H9 (cell line): Measurements from ENCODE around the gene ZNF593. TPM values are rescaled to one million over a fixed set of nuclear protein-coding genes. Genes with fewer than 3 reads are reported as not detected.

Experiments
- DNase-seq: peaks from one replicate; pipeline ENCODE4 v3.0.0-alpha.2; 2017
- H2AFZ ChIP-seq: one replicate; pipeline ENCODE4 v1.6.1; 2013; ENCODE audit warnings: mild to moderate bottlenecking, low read length, control low read depth, moderate library complexity
- H2AK5ac ChIP-seq: 2 replicates; pipeline ENCODE4 v1.6.1; 2013; ENCODE audit warnings: low read length, control low read depth, mixed read lengths; ENCODE audit not compliant: insufficient read length
- H2BK120ac ChIP-seq: one replicate; pipeline ENCODE4 v1.6.1; 2013; ENCODE audit warnings: low read depth, mild to moderate bottlenecking, low read length, control low read depth, inconsistent platforms; ENCODE audit not compliant: poor library complexity, severe bottlenecking
- H2BK12ac ChIP-seq: 2 replicates; pipeline ENCODE4 v1.6.1; 2013; ENCODE audit warnings: low read length, control low read depth, mixed read lengths, low read depth; ENCODE audit not compliant: insufficient read length
- H2BK15ac ChIP-seq: 2 replicates; pipeline ENCODE4 v1.6.1; 2013; ENCODE audit warnings: low read depth, low read length, control low read depth
- H2BK20ac ChIP-seq: one replicate; pipeline ENCODE4 v1.6.1; 2013; ENCODE audit warnings: low read depth, mild to moderate bottlenecking, low read length, control low read depth, inconsistent platforms; ENCODE audit not compliant: poor library complexity, severe bottlenecking
- H2BK5ac ChIP-seq: 2 replicates; pipeline ENCODE4 v1.6.1; 2013; ENCODE audit warnings: low read length, control low read depth, mixed read lengths; ENCODE audit not compliant: insufficient read length
- H3K14ac ChIP-seq: 2 replicates; pipeline ENCODE4 v1.6.1; 2013; ENCODE audit warnings: low read length, control low read depth; ENCODE audit not compliant: insufficient read depth
- H3K18ac ChIP-seq: 2 replicates; pipeline ENCODE4 v1.6.1; 2013; ENCODE audit warnings: low read depth, mild to moderate bottlenecking, mixed read lengths, low read length, control low read depth; ENCODE audit not compliant: insufficient read length
- H3K23ac ChIP-seq: 2 replicates; pipeline ENCODE4 v1.6.1; 2013; ENCODE audit warnings: low read length, control low read depth, mixed read lengths, low read depth; ENCODE audit not compliant: insufficient read length
- H3K23me2 ChIP-seq: 2 replicates; pipeline ENCODE4 v1.6.1; 2013; ENCODE audit warnings: low read depth, mild to moderate bottlenecking, mixed read lengths, low read length, control low read depth; ENCODE audit not compliant: insufficient read length, poor library complexity, severe bottlenecking
- H3K27ac ChIP-seq: 2 replicates; pipeline ENCODE4 v1.5.1; 2013; ENCODE audit warnings: low read length, control low read depth, mixed read lengths, low read depth; ENCODE audit not compliant: insufficient read length
- H3K27me3 ChIP-seq: 2 replicates; pipeline ENCODE4 v1.6.1; 2013; ENCODE audit warnings: low read length, control low read depth, inconsistent platforms; ENCODE audit not compliant: insufficient read depth
- H3K4ac ChIP-seq: 2 replicates; pipeline ENCODE4 v1.6.1; 2013; ENCODE audit warnings: low read depth, mild to moderate bottlenecking, control low read depth, inconsistent platforms, low read length, moderate library complexity
- H3K4me1 ChIP-seq: 2 replicates; pipeline ENCODE4 v1.6.1; 2013; ENCODE audit warnings: low read length, control low read depth, inconsistent platforms; ENCODE audit not compliant: insufficient read depth
- H3K4me2 ChIP-seq: 2 replicates; pipeline ENCODE4 v1.6.1; 2013; ENCODE audit warnings: low read length, control low read depth, mixed read lengths; ENCODE audit not compliant: insufficient read length, insufficient read depth
- H3K56ac ChIP-seq: 2 replicates; pipeline ENCODE4 v1.6.1; 2013; ENCODE audit warnings: low read depth, mild to moderate bottlenecking, mixed read lengths, low read length, control low read depth; ENCODE audit not compliant: insufficient read length
- H3K79me1 ChIP-seq: 2 replicates; pipeline ENCODE4 v1.6.1; 2013; ENCODE audit warnings: low read depth, mild to moderate bottlenecking, moderate library complexity, low read length, control low read depth, inconsistent platforms; ENCODE audit not compliant: insufficient read depth, poor library complexity, severe bottlenecking
- H3K79me2 ChIP-seq: 2 replicates; pipeline ENCODE4 v1.6.1; 2013; ENCODE audit warnings: low read length, control low read depth, inconsistent platforms; ENCODE audit not compliant: insufficient read depth
- H3K9ac ChIP-seq: 2 replicates; pipeline ENCODE4 v1.6.1; 2013; ENCODE audit warnings: low read length, control low read depth, mixed read lengths; ENCODE audit not compliant: insufficient read length; ENCODE audit errors: extremely low read depth
- H3K9me3 ChIP-seq: one replicate; pipeline ENCODE4 v1.6.1; 2013; ENCODE audit warnings: low read depth, low read length, inconsistent platforms; ENCODE audit not compliant: control insufficient read depth
- H3T11ph ChIP-seq: one replicate; pipeline ENCODE4 v1.6.1; 2013; ENCODE audit warnings: mild to moderate bottlenecking, low read length, control low read depth, inconsistent platforms
- H4K20me1 ChIP-seq: one replicate; pipeline ENCODE4 v1.6.1; 2013; ENCODE audit not compliant: control insufficient read depth, insufficient read length, insufficient read depth
- H4K5ac ChIP-seq: 2 replicates; pipeline ENCODE4 v1.6.1; 2013; ENCODE audit warnings: low read depth, mild to moderate bottlenecking, mixed read lengths, low read length, control low read depth; ENCODE audit not compliant: insufficient read length
- H4K8ac ChIP-seq: replicated peaks from 2 replicates; pipeline ENCODE4 v1.6.1; 2013; ENCODE audit warnings: low read length, control low read depth, mixed read lengths, low read depth; ENCODE audit not compliant: insufficient read length
- H4K91ac ChIP-seq: 2 replicates; pipeline ENCODE4 v1.6.1; 2013; ENCODE audit warnings: low read depth, mild to moderate bottlenecking, moderate library complexity, mixed read lengths, low read length, control low read depth; ENCODE audit not compliant: insufficient read length
- H3K27ac Mint-ChIP-seq, 3 experiments: 2 replicates in 2 of 3; 3 replicates in 1 of 3; pipeline ENCODE4 v1.8.0; 2020 to 2021; ENCODE audit warnings: mixed read lengths in 3 of 3, mild to moderate bottlenecking in 1 of 3, moderate library complexity in 1 of 3
- H3K27me3 Mint-ChIP-seq: 2 replicates; pipeline ENCODE4 v1.8.0; 2021; ENCODE audit warnings: low read depth, mild to moderate bottlenecking, moderate library complexity, mixed read lengths
- H3K36me3 Mint-ChIP-seq, 3 experiments: 2 replicates in 2 of 3; 3 replicates in 1 of 3; pipeline ENCODE4 v1.8.0; 2020 to 2021; ENCODE audit warnings: low read depth in 3 of 3, mixed read lengths in 3 of 3; ENCODE audit not compliant: insufficient read depth in 1 of 3
- H3K4me1 Mint-ChIP-seq, 2 experiments: 2 replicates each; pipeline ENCODE4 v1.8.0; 2020; ENCODE audit warnings: mixed read lengths in 2 of 2
- H3K4me3 Mint-ChIP-seq, 2 experiments: 2 replicates in 1 of 2; 3 replicates in 1 of 2; pipeline ENCODE4 v1.8.0; 2020 to 2021; ENCODE audit warnings: mild to moderate bottlenecking in 2 of 2, mixed read lengths in 2 of 2, moderate library complexity in 1 of 2
- H3K9me3 Mint-ChIP-seq, 2 experiments: 2 replicates in 1 of 2; 3 replicates in 1 of 2; pipeline ENCODE4 v1.8.0; 2020; ENCODE audit warnings: mild to moderate bottlenecking in 2 of 2, mixed read lengths in 2 of 2, moderate library complexity in 1 of 2
- WGBS: extraction: QIAGEN DNeasy Blood & Tissue Kit; methylation state at CpG from one replicate; pipeline ENCODE4 v1.1.7; 2013; ENCODE audit warnings: missing lambda C conversion rate, low lambda C conversion rate, mixed read lengths; ENCODE audit not compliant: insufficient read length; ENCODE audit errors: extremely low coverage; 5-methylcytosine and 5-hydroxymethylcytosine counted together
- total RNA-seq: library from RNA; stranded (reverse); gene quantifications from 2 replicates; pipeline ENCODE4 v1.2.1, GENCODE V29; 2021
- TF ChIP-seq, protein P1 (sequence below): fragments of 200-600 bp; sonication (generic); conservative IDR thresholded peaks from 3 replicates; pipeline ENCODE4 v1.8.0; 2021; ENCODE audit warnings: antibody characterized with exemption, mild to moderate bottlenecking

The ZNF593 gene
- total RNA-seq, 1 experiment from 2014 or later, result 48.2 TPM

DNA sequence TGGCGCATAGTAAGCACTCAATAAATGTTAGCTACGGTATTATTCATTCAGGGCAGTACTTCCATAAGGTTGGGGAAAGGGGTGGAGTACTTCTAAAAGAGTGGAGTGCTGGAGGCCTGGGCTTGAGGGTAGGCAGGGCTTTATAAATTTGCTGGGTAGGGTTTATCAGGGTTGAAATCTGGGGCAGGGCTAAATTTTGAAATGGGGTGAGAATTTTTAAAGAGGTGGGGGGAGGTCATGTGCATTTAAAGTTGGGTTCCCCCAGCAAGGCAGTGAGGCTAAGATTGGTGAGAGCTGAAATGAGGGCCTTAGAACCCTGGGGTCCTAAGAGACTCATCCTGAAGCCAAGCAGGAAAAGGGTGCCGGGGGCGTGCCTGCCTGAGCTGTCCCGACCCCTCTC lies 30.7 kb downstream of the ZNF593 start:
- DNase-seq, result no peak
- Mint-ChIP-seq H3K36me3 (no peaks in the 10 kb centered on the region), H3K27ac (no peak overlapping the region; a peak in 2 of 7 replicates), H3K4me1 (peaks cover 33 to 42% of the 10 kb centered on the region in 2 experiments), H3K9me3 (no peaks in the 10 kb centered on the region), H3K4me3 (no peak overlapping the region), H3K27me3 (peaks cover 19% of the 10 kb centered on the region)
- Histone ChIP-seq H2AFZ (no peak overlapping the region), H3T11ph (no peak overlapping the region), H2BK20ac (no peak overlapping the region), H3K18ac (peak overlapping the region; percentile 36), H2BK120ac (no peak overlapping the region), H3K27me3 (no peaks in the 10 kb centered on the region), H3K79me1 (no peaks in the 10 kb centered on the region), H4K8ac (no peak overlapping the region), H3K23me2 (no peaks in the 10 kb centered on the region), H3K14ac (no peak overlapping the region), H3K56ac (no peak overlapping the region), H3K4me1 (no peaks in the 10 kb centered on the region), H2BK15ac (no peak overlapping the region), H4K5ac (no peak overlapping the region), H3K27ac (no peak overlapping the region), H4K20me1 (no peaks in the 10 kb centered on the region), H3K23ac (no peak overlapping the region), H3K9ac (no peak overlapping the region), H3K4me2 (no peak overlapping the region), H3K9me3 (no peaks in the 10 kb centered on the region), H2AK5ac (no peak overlapping the region), H4K91ac (no peak overlapping the region), H3K79me2 (no peaks in the 10 kb centered on the region), H3K4ac (no peak overlapping the region), H2BK12ac (no peak overlapping the region), H2BK5ac (no peak overlapping the region)
- TF ChIP-seq, protein P1, sequence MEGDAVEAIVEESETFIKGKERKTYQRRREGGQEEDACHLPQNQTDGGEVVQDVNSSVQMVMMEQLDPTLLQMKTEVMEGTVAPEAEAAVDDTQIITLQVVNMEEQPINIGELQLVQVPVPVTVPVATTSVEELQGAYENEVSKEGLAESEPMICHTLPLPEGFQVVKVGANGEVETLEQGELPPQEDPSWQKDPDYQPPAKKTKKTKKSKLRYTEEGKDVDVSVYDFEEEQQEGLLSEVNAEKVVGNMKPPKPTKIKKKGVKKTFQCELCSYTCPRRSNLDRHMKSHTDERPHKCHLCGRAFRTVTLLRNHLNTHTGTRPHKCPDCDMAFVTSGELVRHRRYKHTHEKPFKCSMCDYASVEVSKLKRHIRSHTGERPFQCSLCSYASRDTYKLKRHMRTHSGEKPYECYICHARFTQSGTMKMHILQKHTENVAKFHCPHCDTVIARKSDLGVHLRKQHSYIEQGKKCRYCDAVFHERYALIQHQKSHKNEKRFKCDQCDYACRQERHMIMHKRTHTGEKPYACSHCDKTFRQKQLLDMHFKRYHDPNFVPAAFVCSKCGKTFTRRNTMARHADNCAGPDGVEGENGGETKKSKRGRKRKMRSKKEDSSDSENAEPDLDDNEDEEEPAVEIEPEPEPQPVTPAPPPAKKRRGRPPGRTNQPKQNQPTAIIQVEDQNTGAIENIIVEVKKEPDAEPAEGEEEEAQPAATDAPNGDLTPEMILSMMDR, result no peak
- WGBS, result no CpG with 5 or more reads among the region's 5 CpGs
